Transverse colon (tissue), 4 donors: ENCODE data around the gene KRTAP4-9. TPM values are rescaled to one million over a fixed set of nuclear protein-coding genes. Genes with fewer than 3 reads are reported as not detected.
"Not testable (repeated sequence)": the region's sequence is repeated elsewhere in the genome, so short reads cannot be mapped to it uniquely, and the experiment has no call there.

Experiments
- DNase-seq: peaks from one replicate; pipeline ENCODE4 v3.0.0-alpha.2; 2019
- H3K27ac ChIP-seq, 4 donors: fragments of 200-600 bp; sonication (generic); 2 replicates each; pipeline ENCODE4 v1.5.1; 2016 to 2018; ENCODE audit warnings: inconsistent platforms in 4 of 4
- H3K27me3 ChIP-seq: fragments of 200-600 bp; sonication (generic); 2 replicates; pipeline ENCODE4 v1.5.1; 2017; ENCODE audit warnings: inconsistent platforms
- H3K36me3 ChIP-seq, 4 donors: fragments of 200-600 bp; sonication (generic); 2 replicates each; pipeline ENCODE4 v1.5.1; 2017 to 2019; ENCODE audit warnings: inconsistent platforms in 4 of 4
- H3K4me1 ChIP-seq, 4 donors: fragments of 200-600 bp; sonication (generic); 2 replicates each; pipeline ENCODE4 v1.5.1; 2017 to 2020; ENCODE audit warnings: inconsistent platforms in 4 of 4
- H3K4me3 ChIP-seq, 4 donors: fragments of 200-600 bp; sonication (generic); 1 replicate in 1 of 4; 2 replicates in 3 of 4; pipeline versions ENCODE4 v1.5.1 to v1.6.1; 2017 to 2019; ENCODE audit warnings: inconsistent platforms in 4 of 4
- H3K9me3 ChIP-seq, 2 donors: fragments of 200-600 bp; sonication (generic); 2 replicates each; pipeline ENCODE4 v1.5.1; 2017 to 2019; ENCODE audit warnings: inconsistent platforms in 2 of 2
- CTCF ChIP-seq, 5 experiments: fragments of 200-600 bp in 3 of 5; fragments of 450-650 bp in 2 of 5; sonication (generic) in 3 of 5; IDR thresholded peaks; 1 replicate in 2 of 5; 2 replicates in 3 of 5; pipeline ENCODE4 v1.5.1; 2016 to 2017; ENCODE audit warnings: antibody characterized with exemption in 5 of 5, inconsistent platforms in 3 of 5, mild to moderate bottlenecking in 2 of 5, moderate library complexity in 1 of 5
- EP300 ChIP-seq: sonication (generic); formaldehyde crosslinking; IDR thresholded peaks from one replicate; pipeline ENCODE4 v1.6.1; 2017; ENCODE audit warnings: antibody characterized with exemption, low read depth
- POLR2A ChIP-seq: fragments of 450-650 bp; IDR thresholded peaks from one replicate; pipeline ENCODE4 v1.6.1; 2016; ENCODE audit warnings: antibody characterized with exemption, mild to moderate bottlenecking, moderate library complexity
- POLR2AphosphoS5 ChIP-seq, 3 donors: sonication (generic); formaldehyde crosslinking; IDR thresholded peaks; one replicate each; pipeline ENCODE4 v1.6.1; 2016; ENCODE audit warnings: antibody characterized with exemption in 3 of 3
- WGBS, 2 donors: methylation state at CpG; one replicate each; pipeline ENCODE4 v1.1.5; 2018; ENCODE audit warnings: low coverage in 1 of 2; 5-methylcytosine and 5-hydroxymethylcytosine counted together
- in situ Hi-C, 4 donors: fragments of 200-750 bp; cut with MboI; loops; one replicate each; pipeline versions ENCODE4 v1.15.0 to v1.15.1; 2017; ENCODE audit warnings: low sequenced_read_pairs in 3 of 4, low pct_ligation_motif_present in 1 of 4, low pct_unique_long_range_greater_than_20kb in 1 of 4
- intact Hi-C: fragments of 100-400 bp; cut with DNase I; formaldehyde crosslinking; loops from one replicate; pipeline ENCODE4 v1.15.1; 2023; ENCODE audit warnings: low total_unique reads
- total RNA-seq, 4 donors: library from RNA; depleted of rRNA; stranded (reverse); fragments of >200 nt; gene quantifications; one replicate each; pipeline ENCODE4 v1.1.0, GENCODE V29; 2016

Gene KRTAP4-9
- total RNA-seq, 4 donors from 2014 or later = not detected

- no peak for DNase-seq
- no peak for TF ChIP-seq POLR2A
- no peak for TF ChIP-seq CTCF (IDR thresholded peaks at IDR 0.05)
- no peak for TF ChIP-seq EP300
- TF ChIP-seq POLR2AphosphoS5 (IDR thresholded peaks at IDR 0.05) = no peak
- H3K27me3 ChIP-seq = peaks cover 12% of the 10 kb centered on the region
- intact Hi-C loops = no loop called here
- no peaks in the 10 kb centered on the region for H3K36me3 ChIP-seq
- no peak overlapping the region for H3K27ac ChIP-seq
- no peaks in the 10 kb centered on the region for H3K9me3 ChIP-seq
- H3K4me3 ChIP-seq = no peak overlapping the region
- H3K4me1 ChIP-seq = no peaks in the 10 kb centered on the region
- 54 to 70% methylated on average over 1 of the region's 1 CpG for WGBS, 2 donors
- in situ Hi-C loops = no loop called here
These were observed 22.2 kb downstream of the KRTAP4-9 start for GRCh38 chr17:41127371-41127770.

- Histone ChIP-seq H3K4me3 (no peak overlapping the region), H3K27me3 (peaks cover 5% of the 10 kb centered on the region), H3K4me1 (no peaks in the 10 kb centered on the region), H3K27ac (no peak overlapping the region), H3K36me3 (no peaks in the 10 kb centered on the region), H3K9me3 (no peaks in the 10 kb centered on the region)
- in situ Hi-C loops (no loop called here), intact Hi-C loops (no loop called here)
- no peak for DNase-seq
- no peak for TF ChIP-seq EP300
- TF ChIP-seq POLR2A = no peak
- WGBS, 2 donors = 0 to 78% methylated on average over 1 to 3 of the region's 3 CpGs
These were observed 26.8 kb downstream of the KRTAP4-9 start for GRCh38 chr17:41131979-41132378.

- H3K36me3 ChIP-seq = no peaks in the 10 kb centered on the region
- in situ Hi-C loops = no loop called here
- H3K27ac ChIP-seq = no peak overlapping the region
- H3K9me3 ChIP-seq = no peaks in the 10 kb centered on the region
- H3K4me1 ChIP-seq = no peaks in the 10 kb centered on the region
- H3K4me3 ChIP-seq = no peak overlapping the region
- TF ChIP-seq POLR2AphosphoS5 (IDR thresholded peaks at IDR 0.05) (no peak), EP300 (no peak), POLR2A (no peak), CTCF (IDR thresholded peaks at IDR 0.05) (no peak)
- WGBS, 2 donors = 62 to 65% methylated on average over 2 of the region's 2 CpGs
- DNase-seq = no peak
- intact Hi-C loops = no loop called here
- peaks cover 2% of the 10 kb centered on the region for H3K27me3 ChIP-seq
These were observed 28.9 kb downstream of the KRTAP4-9 start for GRCh38 chr17:41133880-41134735.

- H3K36me3 ChIP-seq, H3K27me3 ChIP-seq, H3K4me1 ChIP-seq, H3K27ac ChIP-seq, H3K4me3 ChIP-seq, in situ Hi-C loops, DNase-seq, intact Hi-C loops: not testable (repeated sequence)
- peaks cover 10 to 15% of the 10 kb centered on the region in 2 donors for H3K9me3 ChIP-seq
- WGBS, 2 donors = 87 to 95% methylated on average over 4 to 12 of the region's 12 CpGs
These were observed 34.7 kb downstream of the KRTAP4-9 start for GRCh38 chr17:41139865-41140264.

- H3K27me3 ChIP-seq = peaks cover 7% of the 10 kb centered on the region
- in situ Hi-C loops = no loop called here
- TF ChIP-seq POLR2AphosphoS5 (IDR thresholded peaks at IDR 0.05) (no peak), POLR2A (no peak), EP300 (no peak), CTCF (IDR thresholded peaks at IDR 0.05) (no peak)
- 66 to 77% methylated on average over 3 to 6 of the region's 6 CpGs for WGBS, 2 donors
- intact Hi-C loops = no loop called here
- no peak within 1 kb of the TSS for H3K27ac ChIP-seq
- no peak for DNase-seq
- no peaks in the 10 kb centered on the region for H3K4me1 ChIP-seq
- H3K4me3 ChIP-seq = no peak within 1 kb of the TSS
- H3K9me3 ChIP-seq = peaks cover 10 to 15% of the 10 kb centered on the region in 2 donors
- H3K36me3 ChIP-seq = no peaks in the 10 kb centered on the region
These were observed 35.4 kb downstream of the KRTAP4-9 start, which contains the start of gene KRTAP4-6 for GRCh38 chr17:41140360-41141131. KRTAP4-6 (minus strand) TSS chr17:41140544; CDS start chr17:41140487, 57 bp downstream.
